ENCODE measurements around the gene LRBA. TPM values are rescaled to one million over a fixed set of nuclear protein-coding genes. Genes with fewer than 3 reads are reported as not detected.

LRBA gene
- total and polyA plus RNA-seq, 2 donors, result 11.6 to 92.0 TPM

GRCh38 chr4:150720973-150721518, 294.0 kb downstream of the LRBA start:
- H3K4me1 ChIP-seq (ENCODE audit: insufficient read depth), result no peaks in the 10 kb centered on the region
- 96% methylated on average over 2 of the region's 2 CpGs for WGBS
- no peaks in the 10 kb centered on the region for H3K36me3 ChIP-seq (ENCODE audit: insufficient read depth)
- no peak overlapping the region for H3K4me3 ChIP-seq (ENCODE audit: low read depth, low read length)
- no peak overlapping the region for H3K27ac ChIP-seq (ENCODE audit: low read depth)
- no peak for DNase-seq (ENCODE audit: extremely low spot score)

GRCh38 chr4:150717952-150718351, 297.1 kb downstream of the LRBA start:
- WGBS, result 86% methylated on average over 1 of the region's 1 CpG
- no peak overlapping the region for H3K4me3 ChIP-seq (ENCODE audit: low read depth, low read length)
- no peaks in the 10 kb centered on the region for H3K4me1 ChIP-seq (ENCODE audit: insufficient read depth)
- no peak overlapping the region for H3K27ac ChIP-seq (ENCODE audit: low read depth)
- H3K36me3 ChIP-seq (ENCODE audit: insufficient read depth), result no peaks in the 10 kb centered on the region
- no peak for DNase-seq (ENCODE audit: extremely low spot score)

GRCh38 chr4:150714462-150715438, 300.3 kb downstream of the LRBA start:
- no peak overlapping the region for H3K27ac ChIP-seq (ENCODE audit: low read depth)
- no peaks in the 10 kb centered on the region for H3K36me3 ChIP-seq (ENCODE audit: insufficient read depth)
- no peaks in the 10 kb centered on the region for H3K4me1 ChIP-seq (ENCODE audit: insufficient read depth)
- no peak for DNase-seq (ENCODE audit: extremely low spot score)
- WGBS, result 84% methylated on average over 2 of the region's 2 CpGs
- no peak overlapping the region for H3K4me3 ChIP-seq (ENCODE audit: low read depth, low read length)

- Histone ChIP-seq H3K4me3 (ENCODE audit: low read depth, low read length) (no peak overlapping the region), H3K4me1 (ENCODE audit: insufficient read depth) (no peaks in the 10 kb centered on the region), H3K27ac (ENCODE audit: low read depth) (no peak overlapping the region), H3K36me3 (ENCODE audit: insufficient read depth) (no peaks in the 10 kb centered on the region)
- no peak for DNase-seq (ENCODE audit: extremely low spot score)
- 86% methylated on average over 2 of the region's 2 CpGs for WGBS
These were observed 301.8 kb downstream of the LRBA start for GRCh38 chr4:150713251-150713650.

- Histone ChIP-seq H3K27ac (ENCODE audit: low read depth) (no peak overlapping the region), H3K4me3 (ENCODE audit: low read depth, low read length) (no peak overlapping the region), H3K4me1 (ENCODE audit: insufficient read depth) (no peaks in the 10 kb centered on the region), H3K36me3 (ENCODE audit: insufficient read depth) (no peaks in the 10 kb centered on the region)
- no peak for DNase-seq (ENCODE audit: extremely low spot score)
- 81% methylated on average over 4 of the region's 4 CpGs for WGBS
These were observed 304.2 kb downstream of the LRBA start for GRCh38 chr4:150710770-150711375.

GRCh38 chr4:150708004-150708403, 307.1 kb downstream of the LRBA start:
- Histone ChIP-seq H3K4me3 (ENCODE audit: low read depth, low read length) (no peak overlapping the region), H3K27ac (ENCODE audit: low read depth) (no peak overlapping the region), H3K4me1 (ENCODE audit: insufficient read depth) (no peaks in the 10 kb centered on the region), H3K36me3 (ENCODE audit: insufficient read depth) (no peaks in the 10 kb centered on the region)
- DNase-seq (ENCODE audit: extremely low spot score), result no peak
- 98% methylated on average over 1 of the region's 1 CpG for WGBS

GRCh38 chr4:150699599-150699998, 315.5 kb downstream of the LRBA start:
- H3K4me3 ChIP-seq (ENCODE audit: low read depth, low read length), result no peak overlapping the region
- no peaks in the 10 kb centered on the region for H3K36me3 ChIP-seq (ENCODE audit: insufficient read depth)
- H3K27ac ChIP-seq (ENCODE audit: low read depth), result no peak overlapping the region
- H3K4me1 ChIP-seq (ENCODE audit: insufficient read depth), result no peaks in the 10 kb centered on the region
- DNase-seq (ENCODE audit: extremely low spot score), result no peak

GRCh38 chr4:150695162-150695561, 319.9 kb downstream of the LRBA start:
- Histone ChIP-seq H3K4me3 (ENCODE audit: low read depth, low read length) (no peak overlapping the region), H3K36me3 (ENCODE audit: insufficient read depth) (peaks cover 2% of the 10 kb centered on the region), H3K27ac (ENCODE audit: low read depth) (no peak overlapping the region), H3K4me1 (ENCODE audit: insufficient read depth) (no peaks in the 10 kb centered on the region)
- no peak for DNase-seq (ENCODE audit: extremely low spot score)
- WGBS, result 70% methylated on average over 2 of the region's 2 CpGs

GRCh38 chr4:150694438-150694837, 320.6 kb downstream of the LRBA start:
- no peak for DNase-seq (ENCODE audit: extremely low spot score)
- no peak overlapping the region for H3K4me3 ChIP-seq (ENCODE audit: low read depth, low read length)
- H3K36me3 ChIP-seq (ENCODE audit: insufficient read depth), result peaks cover 2% of the 10 kb centered on the region
- 66% methylated on average over 2 of the region's 2 CpGs for WGBS
- no peaks in the 10 kb centered on the region for H3K4me1 ChIP-seq (ENCODE audit: insufficient read depth)
- H3K27ac ChIP-seq (ENCODE audit: low read depth), result no peak overlapping the region

- WGBS, result 70% methylated on average over 2 of the region's 2 CpGs
- Histone ChIP-seq H3K4me1 (ENCODE audit: insufficient read depth) (no peaks in the 10 kb centered on the region), H3K36me3 (ENCODE audit: insufficient read depth) (no peaks in the 10 kb centered on the region), H3K4me3 (ENCODE audit: low read depth, low read length) (no peak overlapping the region), H3K27ac (ENCODE audit: low read depth) (no peak overlapping the region)
- DNase-seq (ENCODE audit: extremely low spot score), result no peak
These were observed 331.2 kb downstream of the LRBA start for GRCh38 chr4:150683775-150684350.

GRCh38 chr4:150682126-150682525, 333.0 kb downstream of the LRBA start:
- DNase-seq (ENCODE audit: extremely low spot score), result no peak
- whole genome bisulfite sequencing, result 95% methylated on average over 1 of the region's 1 CpG
- no peaks in the 10 kb centered on the region for H3K36me3 ChIP-seq (ENCODE audit: insufficient read depth)
- no peaks in the 10 kb centered on the region for H3K4me1 ChIP-seq (ENCODE audit: insufficient read depth)
- no peak overlapping the region for H3K4me3 ChIP-seq (ENCODE audit: low read depth, low read length)
- H3K27ac ChIP-seq (ENCODE audit: low read depth), result no peak overlapping the region

- no peaks in the 10 kb centered on the region for H3K4me1 ChIP-seq (ENCODE audit: insufficient read depth)
- H3K4me3 ChIP-seq (ENCODE audit: low read depth, low read length), result no peak overlapping the region
- H3K27ac ChIP-seq (ENCODE audit: low read depth), result no peak overlapping the region
- no peak for DNase-seq (ENCODE audit: extremely low spot score)
- no peaks in the 10 kb centered on the region for H3K36me3 ChIP-seq (ENCODE audit: insufficient read depth)
These were observed 334.0 kb downstream of the LRBA start for GRCh38 chr4:150681063-150681462.

GRCh38 chr4:150680651-150681050, 334.4 kb downstream of the LRBA start:
- H3K4me1 ChIP-seq (ENCODE audit: insufficient read depth), result no peaks in the 10 kb centered on the region
- no peak overlapping the region for H3K4me3 ChIP-seq (ENCODE audit: low read depth, low read length)
- 82% methylated on average over 5 of the region's 5 CpGs for WGBS
- no peaks in the 10 kb centered on the region for H3K36me3 ChIP-seq (ENCODE audit: insufficient read depth)
- no peak overlapping the region for H3K27ac ChIP-seq (ENCODE audit: low read depth)
- no peak for DNase-seq (ENCODE audit: extremely low spot score)

Data from urinary bladder (tissue), 4 donors.